Tongue (tissue), 2 donors: ENCODE measurements around the gene KLHL18. TPM values are rescaled to one million over a fixed set of nuclear protein-coding genes. Genes with fewer than 3 reads are reported as not detected.
"Not testable (repeated sequence)": the region's sequence is repeated elsewhere in the genome, so short reads cannot be mapped to it uniquely, and the experiment has no call there.

Experiments used
- DNase-seq: peaks from one replicate; pipeline ENCODE4 v3.0.0-alpha.2; 2015
- total RNA-seq: library from RNA; depleted of rRNA; stranded (reverse); fragments of >200 nt; gene quantifications from one replicate; pipeline ENCODE4 v1.2.3, GENCODE V29; 2014

KLHL18 gene
- 16.6 TPM for total RNA-seq

GRCh38 chr3:47282424-47283192 lies at the start of gene KLHL18, which contains the start of gene KIF9:
KLHL18 (plus strand) TSS chr3:47282944; CDS start chr3:47282966, 22 bp downstream.
KIF9 (minus strand) TSS chr3:47282799; CDS start chr3:47277374, 5,425 bp downstream.
- peak; percentile 98 for DNase-seq

GRCh38 chr3:47238017-47238416 lies 44.7 kb upstream of the KLHL18 start:
- no peak for DNase-seq

DNA sequence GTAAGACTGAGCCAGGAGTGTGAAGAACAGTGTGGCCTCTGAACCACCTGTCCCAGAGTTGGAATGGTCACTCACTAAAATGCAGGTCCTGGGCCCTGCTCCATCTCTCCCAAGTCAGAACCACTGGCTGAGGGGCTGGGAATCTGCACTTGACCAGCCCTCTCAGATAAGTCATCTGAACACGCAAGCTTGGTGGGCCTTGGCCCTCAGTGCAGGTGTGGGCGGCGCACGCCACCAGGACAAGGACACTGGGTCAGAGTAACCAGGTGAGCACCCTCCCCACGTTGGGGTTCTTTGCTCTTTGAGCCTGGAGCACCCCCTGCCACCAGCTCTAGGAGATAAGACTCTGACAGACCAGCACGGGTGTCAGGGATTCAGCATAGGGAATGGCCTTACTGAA lies 42.8 kb upstream of the KLHL18 start:
- DNase-seq: no peak

- DNase-seq: no peak
Observed at GRCh38 chr3:47243419-47244147, 39.2 kb upstream of the KLHL18 start.

DNA sequence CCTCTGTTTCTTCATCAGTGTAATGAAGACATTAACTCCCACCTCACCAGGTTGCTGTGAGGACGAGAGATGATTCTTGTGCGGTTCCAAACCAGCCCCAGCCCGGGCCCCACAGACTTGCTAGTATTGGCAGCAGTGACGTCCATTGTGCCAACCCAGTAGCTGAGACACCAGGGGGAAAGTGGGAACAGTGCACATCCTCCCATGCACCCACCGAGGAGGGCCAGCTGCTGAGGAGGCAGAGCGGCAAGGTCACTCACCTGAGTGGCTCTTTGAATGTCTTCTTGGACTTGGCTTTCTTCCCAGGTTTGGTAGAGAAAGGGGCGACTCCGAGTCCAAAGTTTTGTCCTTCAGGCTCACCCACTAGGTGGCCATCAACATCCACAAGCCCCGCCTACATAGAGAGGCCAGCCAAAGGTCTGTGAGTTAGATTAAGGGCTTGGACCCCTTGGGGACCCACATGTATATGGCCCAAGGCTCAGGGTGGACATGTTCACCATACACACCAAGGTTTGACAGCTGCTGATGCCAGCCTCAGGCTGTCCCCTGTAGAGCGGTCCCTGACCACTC lies 38.1 kb upstream of the KLHL18 start:
- no peak for DNase-seq

DNA sequence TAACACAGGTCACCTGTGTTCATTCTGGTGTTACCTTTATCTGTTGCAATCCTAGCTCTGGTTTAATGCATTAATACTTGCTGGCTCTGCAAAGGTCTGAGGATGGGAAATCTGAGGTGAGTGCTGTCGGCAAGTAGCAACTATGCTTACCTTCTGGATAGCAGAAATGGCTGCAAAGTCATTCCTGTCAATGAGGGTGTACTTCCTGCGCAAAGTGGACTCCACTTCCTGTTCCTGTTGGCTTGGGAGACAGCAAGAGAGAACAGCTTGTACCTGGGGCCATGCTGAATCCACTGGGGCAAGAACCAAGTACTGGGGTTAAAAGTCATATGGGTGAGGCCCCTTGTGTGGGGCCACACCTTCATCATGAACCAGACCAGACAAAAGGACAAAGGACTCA lies 37.5 kb upstream of the KLHL18 start:
- no peak for DNase-seq

DNA sequence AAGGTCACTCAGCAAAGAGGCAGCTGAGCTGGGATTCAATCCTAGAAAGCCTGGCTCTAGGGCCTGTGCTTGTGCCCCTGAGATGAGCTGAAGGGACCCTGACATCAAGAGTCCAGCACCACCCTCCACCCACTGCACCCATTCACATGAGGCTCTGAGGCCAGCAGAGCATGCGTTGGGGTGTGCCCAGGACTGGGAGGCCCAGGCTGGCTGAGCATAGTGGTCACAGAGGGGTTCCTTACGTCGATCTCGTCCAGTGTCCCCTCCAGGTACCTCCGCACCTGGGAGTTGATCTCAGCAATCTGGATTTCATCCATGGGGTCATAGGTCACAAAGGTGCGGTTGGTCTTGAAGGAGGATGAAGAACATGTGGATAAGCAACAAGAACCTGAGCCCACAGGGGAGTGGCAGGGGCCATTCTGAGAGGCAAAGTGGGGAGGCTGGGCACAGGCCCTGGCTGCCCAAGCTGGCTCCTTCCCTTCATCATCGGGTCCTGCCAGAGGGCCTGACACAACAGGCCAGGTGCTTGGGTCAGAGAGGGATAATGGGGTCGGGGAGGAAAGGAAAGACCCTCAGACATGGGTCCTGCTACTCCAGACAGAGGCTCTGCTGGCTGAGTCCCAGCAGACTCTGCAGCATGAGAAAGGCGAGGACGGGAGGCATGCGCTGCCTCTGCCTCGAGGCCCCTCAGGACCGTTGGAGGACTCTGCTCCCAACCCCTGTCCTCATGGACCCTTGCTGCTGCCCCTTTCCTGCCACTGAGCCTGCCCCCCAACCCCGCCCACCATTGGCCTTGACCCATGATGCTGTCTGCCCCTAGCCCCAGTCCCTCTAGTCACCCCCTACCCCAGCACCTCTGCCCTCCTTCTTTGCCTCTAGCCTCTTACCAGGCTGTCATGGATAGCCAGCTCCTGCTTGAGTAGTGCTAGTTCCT lies 35.3 kb upstream of the KLHL18 start:
- no peak for DNase-seq

GRCh38 chr3:47250309-47251060 lies 32.3 kb upstream of the KLHL18 start:
- DNase-seq: peak; percentile 24

GRCh38 chr3:47251085-47251484 lies 31.7 kb upstream of the KLHL18 start:
- DNase-seq: not testable (repeated sequence)

GRCh38 chr3:47251689-47252088 lies 31.1 kb upstream of the KLHL18 start:
- no peak for DNase-seq

- DNase-seq: not testable (repeated sequence)
Observed at GRCh38 chr3:47256331-47256730, 26.4 kb upstream of the KLHL18 start.

GRCh38 chr3:47259114-47259513 lies 23.6 kb upstream of the KLHL18 start:
- DNase-seq: no peak

DNA sequence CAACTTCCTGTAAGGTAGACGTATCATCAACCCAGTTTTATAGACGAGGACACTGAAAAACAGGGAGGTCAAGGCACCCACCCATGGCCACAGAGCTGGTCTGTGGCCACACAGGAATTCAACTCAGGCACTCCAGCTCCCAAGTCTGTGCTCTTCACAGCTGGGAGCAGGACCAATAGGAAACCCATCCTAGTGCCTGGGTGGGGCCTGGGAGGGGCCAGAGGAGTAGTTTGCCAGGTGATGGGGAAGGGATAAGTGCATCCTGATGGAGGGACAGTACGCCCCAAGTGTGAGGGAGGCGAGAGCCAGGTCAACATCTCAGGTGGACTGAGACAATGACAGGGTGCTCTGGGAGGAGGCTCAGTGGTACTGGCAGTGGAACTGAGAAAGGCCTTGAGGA lies 22.1 kb upstream of the KLHL18 start:
- no peak for DNase-seq

DNA sequence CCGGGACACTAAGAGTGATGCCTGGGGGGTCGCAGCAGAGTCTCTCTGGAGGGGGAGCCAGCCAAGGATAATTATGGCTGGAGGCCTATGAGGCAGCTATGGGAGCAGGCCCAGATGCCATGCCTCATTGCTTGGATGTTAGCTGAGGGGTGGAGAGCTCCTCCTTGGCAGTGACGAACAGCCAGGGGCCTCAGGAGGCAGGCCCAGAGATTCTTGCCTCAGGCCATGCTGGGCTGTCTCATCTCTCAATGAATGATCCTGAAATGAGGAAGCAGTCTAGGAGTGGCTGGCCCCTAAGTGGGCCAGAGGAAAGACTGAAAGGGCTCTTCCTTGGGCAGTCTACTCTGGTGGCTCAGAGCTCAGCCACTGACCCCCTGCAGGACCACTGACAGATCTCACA lies 21.4 kb upstream of the KLHL18 start:
- no peak for DNase-seq

- no peak for DNase-seq
Observed at GRCh38 chr3:47265008-47265407, 17.7 kb upstream of the KLHL18 start.

DNA sequence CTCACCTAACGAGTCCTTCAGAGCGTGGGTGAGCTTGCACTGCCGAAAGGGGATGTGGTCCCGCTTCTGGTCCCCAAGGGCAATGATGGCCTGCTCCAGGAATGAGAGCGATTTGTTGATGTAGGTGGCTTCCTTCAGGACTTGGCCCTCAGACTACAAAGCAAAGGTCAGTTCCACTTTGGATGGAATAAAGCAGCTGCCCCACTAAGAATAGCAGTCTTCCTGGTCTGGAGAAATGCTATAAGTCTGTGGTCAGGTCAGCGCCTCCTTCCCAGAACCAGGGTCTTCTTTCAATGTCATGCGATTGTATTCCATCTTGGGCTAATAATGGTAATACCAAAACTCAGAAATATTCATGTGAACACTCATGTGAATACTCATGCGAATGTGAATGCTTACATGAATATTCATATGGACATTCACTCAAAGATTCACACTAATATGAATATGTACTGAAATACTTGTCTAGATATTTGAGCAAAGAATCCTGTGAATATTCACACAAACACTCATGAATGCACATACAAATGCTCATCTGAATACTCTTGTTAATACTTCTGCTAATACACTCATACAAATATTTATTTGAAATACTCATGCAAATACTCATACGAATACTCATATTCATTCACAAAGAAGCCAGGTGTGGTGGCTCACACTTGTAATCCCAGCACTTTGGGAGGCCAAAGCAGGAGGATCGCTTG lies 16.9 kb upstream of the KLHL18 start:
- no peak for DNase-seq

DNA sequence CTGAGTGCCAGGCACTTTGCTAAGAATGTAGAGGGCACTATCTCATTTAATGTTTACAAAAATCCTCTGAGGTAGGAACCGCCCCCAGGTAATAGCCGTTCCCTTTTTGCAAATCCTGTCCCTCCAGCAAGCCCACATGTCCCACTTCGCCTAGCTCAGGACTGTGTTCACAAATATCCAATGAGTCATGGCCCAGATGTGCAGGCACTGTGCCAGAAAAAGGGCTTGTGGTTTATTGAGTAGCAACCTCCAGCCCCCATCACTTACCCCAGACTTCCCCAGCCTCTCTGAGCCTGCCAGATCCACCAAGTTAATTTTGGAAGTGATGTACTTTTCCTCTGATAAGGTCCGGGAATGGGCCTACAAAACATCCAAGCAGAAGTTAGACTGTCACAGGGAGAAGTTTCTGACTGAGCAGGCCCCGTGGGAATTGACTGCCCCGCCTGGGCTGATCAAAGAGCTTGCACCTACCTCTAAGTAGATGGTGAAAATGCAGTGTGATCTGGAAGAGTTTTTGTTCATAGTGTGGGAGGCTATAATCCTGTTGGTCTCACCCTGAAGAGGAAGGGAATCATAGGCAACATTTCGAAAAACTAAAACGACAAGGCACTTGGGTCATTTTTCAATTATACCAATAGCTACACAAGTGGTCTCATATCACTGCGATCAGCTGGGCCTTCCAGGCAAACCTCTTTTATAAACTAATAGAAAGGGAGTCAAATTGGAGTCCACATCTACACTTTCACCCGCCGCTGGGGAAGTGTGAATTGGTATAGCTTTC lies 15.8 kb upstream of the KLHL18 start:
- DNase-seq: peak; percentile 84

DNA sequence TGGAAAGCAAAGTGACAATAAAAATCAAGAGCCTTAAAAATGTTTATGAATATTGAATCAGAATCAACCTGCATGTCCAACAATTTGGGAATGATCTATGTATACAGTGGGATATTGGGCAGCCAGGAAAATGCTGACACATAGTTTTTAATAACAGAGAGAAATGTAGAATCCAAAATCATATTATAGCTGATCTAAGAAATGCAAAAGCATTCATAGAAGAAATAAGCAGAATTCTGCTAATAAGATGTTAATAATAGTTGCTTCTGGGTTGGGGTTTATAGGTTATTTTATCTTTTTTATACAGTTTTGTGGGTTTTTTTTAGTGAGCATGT lies 15.3 kb upstream of the KLHL18 start:
- no peak for DNase-seq

GRCh38 chr3:47270526-47270925 lies 12.2 kb upstream of the KLHL18 start:
- DNase-seq: no peak

DNA sequence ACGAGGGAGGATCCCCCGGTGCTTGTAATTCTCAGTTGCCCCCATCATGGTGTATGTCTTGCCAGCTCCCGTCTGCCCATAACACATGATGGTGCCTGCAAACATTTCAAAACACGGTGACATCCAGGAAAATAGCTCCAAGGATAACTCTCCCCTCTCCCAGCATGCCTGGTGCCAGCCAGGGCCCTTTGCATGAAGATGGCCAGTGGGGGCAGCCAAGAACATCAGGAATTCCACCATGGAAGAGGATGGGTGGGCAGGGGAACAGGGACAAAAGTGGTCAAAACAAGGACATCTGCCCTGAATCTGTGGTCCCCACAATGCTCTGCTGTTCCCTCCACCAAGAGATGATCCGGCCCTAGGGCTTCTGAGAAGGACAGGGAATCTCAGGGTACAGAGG lies 9.2 kb upstream of the KLHL18 start:
- no peak for DNase-seq
